ENCODE measurements around the gene MEG3.

The MEG3 gene

DNA sequence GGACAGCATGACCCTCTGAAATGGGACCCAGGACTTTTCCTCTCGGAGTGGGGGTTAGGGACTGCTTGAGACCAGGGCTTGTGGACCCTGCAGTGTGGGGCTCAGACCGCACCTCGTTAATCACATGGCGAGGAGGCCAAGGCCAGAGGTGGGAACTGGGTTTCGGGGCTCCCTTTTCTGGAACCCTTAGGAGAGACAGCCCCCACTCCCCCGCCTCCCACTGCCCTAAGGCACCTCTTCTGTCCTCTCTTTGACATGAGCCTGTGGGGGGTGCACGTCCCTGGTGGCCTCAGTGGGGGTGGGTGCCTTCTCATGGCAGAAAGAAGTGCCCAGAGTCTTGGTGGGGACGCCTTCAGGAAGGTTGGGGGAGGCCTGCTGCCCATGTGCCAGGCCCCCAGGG lies 53.3 kb downstream of the MEG3 start:
- in situ Hi-C loops (cut with MboI; ENCODE audit: low sequenced_read_pairs): no loop called here

DNA sequence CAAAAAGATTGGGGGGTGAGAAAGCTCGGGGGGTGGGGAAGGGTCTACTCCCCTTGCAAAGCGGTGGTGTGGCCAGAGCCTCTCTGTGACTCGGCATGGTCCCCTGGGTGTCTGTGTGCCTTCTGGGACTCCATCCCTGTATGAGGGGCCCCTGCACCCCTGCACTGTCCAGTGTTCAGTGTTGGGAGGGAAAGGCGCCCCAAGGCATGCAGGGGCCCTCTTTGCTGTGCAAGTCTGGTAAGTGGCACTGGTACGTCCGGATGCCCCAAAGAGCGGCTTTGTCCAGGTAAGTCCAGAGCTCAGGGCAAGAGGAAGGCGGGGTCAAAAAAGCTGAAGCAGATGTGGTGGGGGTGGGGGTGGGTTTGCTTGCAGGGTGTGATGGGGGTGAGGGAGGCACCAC lies 53.9 kb downstream of the MEG3 start:
- in situ Hi-C loops (cut with MboI; ENCODE audit: low sequenced_read_pairs): no loop called here

DNA sequence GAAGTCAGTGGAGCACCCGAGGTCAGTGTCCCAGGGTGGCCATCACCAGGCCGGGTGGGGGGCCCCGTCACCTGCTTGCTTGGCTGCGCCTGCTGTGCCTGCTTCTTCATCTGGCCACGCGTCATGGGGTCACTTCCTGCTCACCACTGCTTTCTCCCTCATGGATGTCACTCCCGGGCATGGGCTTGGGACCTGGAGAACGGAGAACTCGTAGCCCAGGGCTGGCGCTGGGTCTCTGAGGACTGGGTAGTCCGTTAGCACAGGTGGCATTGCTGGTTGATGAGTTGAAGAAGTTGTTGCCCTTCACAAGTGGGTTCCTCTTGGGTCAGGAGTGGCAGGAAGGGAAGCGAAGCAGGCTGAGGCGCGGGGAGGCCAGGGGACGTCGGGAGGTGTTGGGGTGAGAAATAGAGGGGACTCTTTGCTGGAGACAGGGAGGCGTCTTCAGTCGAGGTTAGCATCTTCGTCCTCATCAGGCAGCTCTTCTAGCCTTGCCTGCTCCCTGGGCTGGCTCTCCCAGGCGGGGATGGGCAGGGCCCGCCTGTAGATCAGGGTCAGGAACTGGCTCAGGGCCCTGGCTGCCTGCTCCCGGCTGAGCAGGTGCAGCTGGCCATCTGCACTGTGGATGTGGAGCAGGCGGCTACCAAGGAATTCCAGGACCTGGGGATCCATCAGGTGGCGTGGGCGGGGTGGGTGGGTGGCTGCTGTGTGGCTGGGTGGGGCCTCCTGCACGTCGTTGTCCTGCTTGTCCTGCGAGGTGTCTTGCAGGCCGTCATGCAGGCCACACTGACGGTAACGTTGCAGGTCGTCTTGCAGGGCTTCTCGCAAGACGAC lies 54.6 kb downstream of the MEG3 start:
- in situ Hi-C loops (cut with MboI; ENCODE audit: low sequenced_read_pairs): no loop called here

DNA sequence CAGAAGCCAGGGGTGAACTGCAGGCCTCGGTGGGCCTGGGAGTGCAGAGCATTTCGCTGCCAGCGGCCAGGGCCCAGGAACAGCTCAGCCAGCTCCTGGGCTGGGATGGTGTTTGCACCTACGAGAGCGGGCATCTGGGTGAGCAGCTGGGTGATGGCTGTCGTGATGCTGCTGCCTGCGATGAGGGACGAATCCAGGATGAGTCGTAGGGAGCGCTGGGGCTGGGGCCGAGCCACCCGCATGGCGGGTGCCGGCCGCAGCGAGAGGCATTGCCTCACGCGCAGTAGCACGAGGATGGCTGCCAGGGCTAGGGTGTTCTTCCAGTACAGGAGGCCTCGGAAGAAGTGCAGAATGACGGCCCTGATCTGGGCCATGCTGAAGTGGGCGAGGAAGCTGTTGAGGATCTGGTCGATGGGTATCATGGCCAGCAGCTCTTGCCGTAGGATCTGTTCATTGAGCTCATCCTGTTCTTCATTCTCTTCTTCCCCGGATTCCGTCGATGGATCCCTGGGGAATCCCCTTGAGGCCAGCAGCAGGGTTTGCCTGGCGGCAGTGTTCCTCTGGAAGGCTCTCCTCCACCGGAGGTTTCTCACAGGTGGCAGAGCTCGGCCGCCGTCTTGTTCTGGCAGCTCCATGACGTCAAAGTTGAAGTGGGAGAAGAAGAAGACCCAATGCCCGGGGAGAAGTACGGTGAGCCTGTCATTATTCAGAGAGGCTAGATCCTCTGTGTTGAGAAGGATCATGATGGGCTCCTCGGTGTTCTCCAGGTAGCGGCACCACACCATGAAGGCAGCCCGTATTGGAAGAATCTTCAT lies 55.5 kb downstream of the MEG3 start:
- in situ Hi-C loops (cut with MboI; ENCODE audit: low sequenced_read_pairs): no loop called here

DNA sequence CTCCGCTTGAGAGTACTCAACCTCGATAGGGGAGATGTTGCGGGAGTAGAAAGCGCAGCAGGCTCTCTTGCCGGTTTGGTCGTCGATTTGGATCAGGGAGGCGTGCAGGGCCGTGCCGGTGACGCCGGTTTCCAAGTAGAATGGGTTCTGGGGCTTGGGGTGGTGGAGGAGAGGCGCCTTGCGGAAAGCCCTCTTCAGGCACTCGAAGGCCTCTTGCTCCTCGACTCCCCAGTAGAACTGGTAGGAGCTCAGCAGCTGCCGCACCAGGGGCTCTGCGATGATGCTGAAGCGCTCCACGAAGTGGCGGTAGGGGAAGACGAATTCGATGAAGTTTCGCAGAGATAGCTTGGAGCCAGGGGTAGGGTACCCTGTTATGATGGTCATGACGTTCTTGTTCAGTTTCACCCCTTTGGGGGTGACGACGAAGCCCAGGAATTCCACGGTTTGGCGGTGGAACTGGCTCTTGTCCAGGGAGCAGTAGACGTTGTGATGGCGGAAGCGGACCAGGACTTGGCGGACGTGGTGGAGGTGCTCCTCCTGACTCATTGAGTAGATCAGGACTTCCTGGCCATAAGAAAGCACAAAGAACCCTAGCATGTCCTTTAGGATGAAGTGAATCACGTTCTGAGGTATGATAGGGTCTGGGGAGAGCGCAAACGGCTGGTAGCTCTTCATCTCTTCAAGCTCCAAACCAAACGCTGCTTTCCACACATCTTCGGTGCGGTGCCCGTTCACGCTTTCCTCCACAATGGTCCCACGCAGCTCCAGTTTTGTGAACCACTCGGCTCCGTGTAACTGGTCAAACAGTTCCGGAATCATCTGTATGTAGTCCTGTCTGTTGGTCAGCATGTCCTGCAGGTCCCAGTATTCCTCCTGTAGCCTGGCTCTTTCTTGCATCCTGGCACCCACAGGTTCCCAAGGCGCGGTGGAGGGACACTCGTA lies 56.4 kb downstream of the MEG3 start:
- in situ Hi-C loops (cut with MboI; ENCODE audit: low sequenced_read_pairs): no loop called here

DNA sequence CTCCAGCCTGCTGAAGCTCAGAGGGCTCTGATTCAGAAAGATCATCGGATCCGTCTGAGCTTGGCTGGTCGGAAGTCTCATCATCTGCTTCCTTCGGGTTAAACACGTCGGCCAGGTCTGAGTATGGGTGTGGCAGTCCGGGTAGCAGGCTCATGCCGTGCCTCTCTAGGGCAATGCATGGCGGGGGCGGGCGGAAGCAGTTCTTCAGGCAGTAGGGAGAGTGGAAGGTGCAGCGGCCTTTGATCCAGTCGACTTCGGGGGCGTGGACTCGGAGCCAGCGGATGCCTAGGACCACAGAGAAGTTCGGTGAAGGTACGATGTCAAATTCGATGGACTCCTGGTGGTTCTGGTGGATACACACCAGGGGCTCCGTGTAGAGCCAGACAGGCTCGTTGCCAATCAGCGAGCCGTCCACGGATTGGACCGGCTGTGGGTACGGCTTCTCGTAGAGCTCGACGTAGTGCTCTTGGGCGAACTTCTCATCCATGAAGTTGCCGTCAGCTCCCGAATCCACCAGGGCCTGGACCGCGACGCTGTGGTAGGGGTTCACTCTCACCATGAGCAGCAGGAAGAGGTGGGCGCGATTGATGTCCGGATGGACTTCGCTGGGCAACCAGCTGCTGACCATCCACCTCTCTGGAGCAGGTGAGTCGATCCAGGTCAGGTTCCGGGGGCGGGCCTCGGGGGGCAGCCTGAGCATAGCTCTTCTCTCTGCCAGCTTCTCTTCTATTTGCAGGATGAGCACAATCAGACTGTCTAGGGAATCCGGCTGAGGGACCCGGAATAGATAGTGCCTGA lies 57.3 kb downstream of the MEG3 start:
- in situ Hi-C loops (cut with MboI; ENCODE audit: low sequenced_read_pairs): no loop called here

DNA sequence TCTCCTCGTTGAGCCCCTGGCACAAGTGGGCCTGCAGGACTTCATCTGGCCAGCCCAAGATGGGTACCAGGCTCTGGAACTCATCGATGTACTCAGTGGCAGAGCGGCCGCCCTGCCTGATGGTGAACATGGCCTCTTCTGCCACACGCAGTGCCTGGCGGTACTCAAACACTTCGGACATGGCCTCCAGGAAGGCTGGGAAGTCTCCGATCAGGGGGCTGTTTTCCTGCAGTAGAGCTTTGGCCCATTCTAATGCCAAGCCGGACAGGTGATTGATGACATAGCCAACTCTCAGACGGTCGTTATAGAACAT lies 57.8 kb downstream of the MEG3 start:
- in situ Hi-C loops (cut with MboI; ENCODE audit: low sequenced_read_pairs): no loop called here

DNA sequence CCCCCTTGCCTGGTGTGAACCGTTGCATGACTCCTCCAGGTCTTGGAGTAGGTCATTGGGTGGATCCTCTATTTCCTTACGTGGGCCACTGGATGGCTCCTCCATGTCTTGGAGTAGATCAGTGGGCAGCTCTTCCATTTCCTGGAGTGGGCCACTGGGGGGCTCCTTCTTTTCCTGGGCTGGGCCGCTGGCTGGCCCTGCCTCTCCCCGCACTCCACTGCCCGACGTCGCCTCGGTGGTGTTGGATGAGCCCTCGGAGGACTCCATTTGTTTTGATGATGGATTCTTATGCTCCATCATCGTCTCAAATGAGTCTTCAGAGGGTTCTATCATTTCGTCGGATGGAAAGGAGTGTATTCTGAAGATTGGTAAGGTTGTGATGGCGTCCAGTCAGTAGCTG lies 58.5 kb downstream of the MEG3 start:
- in situ Hi-C loops (cut with MboI; ENCODE audit: low sequenced_read_pairs): no loop called here

DNA sequence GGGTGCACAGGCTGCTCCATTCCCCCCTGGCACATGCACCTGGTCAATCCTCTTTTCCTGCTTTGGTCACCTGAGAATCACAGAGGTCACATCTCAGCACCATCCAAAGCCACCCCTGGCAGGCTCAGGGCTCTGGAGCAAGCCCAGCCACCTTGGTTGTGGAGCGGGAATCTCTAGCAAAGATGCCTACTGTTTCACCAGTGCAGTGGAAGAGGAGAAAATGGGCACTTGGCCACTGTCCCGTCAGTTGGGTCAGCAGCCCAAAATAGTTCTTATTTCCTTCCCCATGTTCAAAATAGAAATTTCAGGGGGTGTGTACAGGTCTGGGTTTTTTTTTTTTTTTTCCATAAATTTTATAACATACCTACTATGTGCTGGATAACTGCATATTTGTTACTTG lies 59.3 kb downstream of the MEG3 start:
- in situ Hi-C loops (cut with MboI; ENCODE audit: low sequenced_read_pairs): no loop called here

DNA sequence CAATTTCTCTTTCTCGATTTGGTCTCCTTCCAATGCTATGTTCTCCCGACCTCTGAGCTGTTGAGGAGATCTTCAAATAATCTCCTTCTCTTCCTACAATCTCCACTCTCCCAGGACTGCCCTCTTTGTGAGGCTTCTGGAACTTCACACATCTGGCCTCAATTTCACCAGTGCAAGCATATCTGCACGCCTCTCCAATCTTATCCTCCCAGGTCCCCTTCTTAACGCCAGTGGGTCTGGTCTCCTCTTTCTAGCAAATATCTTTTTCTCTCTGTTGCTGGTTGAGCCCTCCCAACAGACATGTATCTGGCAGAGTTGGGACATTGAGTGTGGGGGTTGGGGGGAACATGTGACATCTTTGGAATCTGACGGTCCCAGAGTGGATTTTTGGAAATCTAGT lies 59.7 kb downstream of the MEG3 start:
- in situ Hi-C loops (cut with MboI; ENCODE audit: low sequenced_read_pairs): no loop called here

DNA sequence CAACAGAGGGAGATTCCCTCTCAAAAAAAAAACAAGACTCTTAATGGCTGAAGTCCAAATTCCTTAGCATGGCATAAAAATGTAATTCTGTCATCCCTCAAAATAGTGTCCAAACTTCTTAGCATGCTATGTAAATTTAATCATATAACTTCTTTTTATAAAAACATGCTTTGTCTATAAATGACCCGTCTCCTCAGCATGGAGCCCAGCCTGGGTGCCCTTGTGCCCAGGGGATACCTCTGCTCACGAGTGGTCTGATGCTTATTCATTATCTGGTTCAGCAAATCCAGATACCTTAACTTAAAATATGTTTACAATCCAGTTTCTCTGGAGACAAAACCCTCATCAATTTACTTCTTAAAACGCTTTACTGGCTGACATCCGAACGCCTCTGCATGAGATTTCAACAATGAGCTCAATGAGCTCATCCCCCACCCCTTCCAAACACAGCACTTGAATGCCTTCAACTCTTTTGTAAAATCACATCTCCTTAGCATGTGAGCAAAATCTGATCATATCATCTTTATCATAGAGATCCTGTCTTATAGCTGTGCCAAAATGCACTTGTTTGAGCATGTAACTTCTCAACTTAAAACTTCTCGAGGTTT lies 61.9 kb downstream of the MEG3 start:
- in situ Hi-C loops (cut with MboI; ENCODE audit: low sequenced_read_pairs): no loop called here

DNA sequence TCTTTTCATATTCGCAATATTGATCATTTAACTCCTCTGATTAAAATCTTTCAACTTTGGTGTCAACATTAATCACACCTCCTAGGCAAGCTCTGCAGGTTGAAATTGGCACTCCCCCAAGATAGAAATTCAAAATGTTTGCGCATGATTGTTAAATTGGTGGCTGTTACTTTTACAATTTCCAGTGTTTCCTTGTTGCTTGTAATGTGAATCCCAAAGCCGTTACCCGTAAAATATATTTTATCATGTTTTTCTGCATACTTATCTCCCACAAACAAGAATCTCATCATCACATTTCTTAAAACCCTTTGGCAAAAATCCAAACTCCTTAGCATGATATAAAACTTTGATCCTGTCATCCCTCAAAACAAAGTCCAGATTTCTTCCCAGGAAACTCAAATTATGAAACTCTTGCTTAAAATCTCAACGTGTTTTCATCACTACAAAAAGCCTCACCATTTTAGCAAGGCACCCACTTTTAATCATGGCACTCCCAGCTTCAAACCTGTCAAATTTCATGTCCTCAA lies 62.9 kb downstream of the MEG3 start:
- in situ Hi-C loops (cut with MboI; ENCODE audit: low sequenced_read_pairs): no loop called here

DNA sequence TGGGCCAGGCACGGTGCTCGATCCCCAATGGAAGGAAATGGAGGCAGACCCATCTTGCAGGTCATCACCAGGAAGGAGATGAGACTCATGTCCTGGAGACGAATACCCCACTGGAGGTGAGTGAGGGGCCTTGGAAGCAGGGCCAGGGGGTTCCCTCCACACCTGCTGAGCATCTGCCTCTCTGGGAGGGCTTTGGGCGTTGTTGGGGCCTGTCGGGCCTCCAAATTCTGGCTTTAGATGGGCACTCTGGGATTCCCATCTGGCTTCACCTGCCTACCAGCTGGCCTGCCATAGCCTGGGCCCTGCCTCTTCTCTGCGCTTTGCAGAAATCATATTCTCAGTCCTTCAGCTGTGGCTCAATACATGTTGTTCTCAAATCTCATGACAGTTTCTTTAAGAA lies 63.7 kb downstream of the MEG3 start:
- in situ Hi-C loops (cut with MboI; ENCODE audit: low sequenced_read_pairs): no loop called here

DNA sequence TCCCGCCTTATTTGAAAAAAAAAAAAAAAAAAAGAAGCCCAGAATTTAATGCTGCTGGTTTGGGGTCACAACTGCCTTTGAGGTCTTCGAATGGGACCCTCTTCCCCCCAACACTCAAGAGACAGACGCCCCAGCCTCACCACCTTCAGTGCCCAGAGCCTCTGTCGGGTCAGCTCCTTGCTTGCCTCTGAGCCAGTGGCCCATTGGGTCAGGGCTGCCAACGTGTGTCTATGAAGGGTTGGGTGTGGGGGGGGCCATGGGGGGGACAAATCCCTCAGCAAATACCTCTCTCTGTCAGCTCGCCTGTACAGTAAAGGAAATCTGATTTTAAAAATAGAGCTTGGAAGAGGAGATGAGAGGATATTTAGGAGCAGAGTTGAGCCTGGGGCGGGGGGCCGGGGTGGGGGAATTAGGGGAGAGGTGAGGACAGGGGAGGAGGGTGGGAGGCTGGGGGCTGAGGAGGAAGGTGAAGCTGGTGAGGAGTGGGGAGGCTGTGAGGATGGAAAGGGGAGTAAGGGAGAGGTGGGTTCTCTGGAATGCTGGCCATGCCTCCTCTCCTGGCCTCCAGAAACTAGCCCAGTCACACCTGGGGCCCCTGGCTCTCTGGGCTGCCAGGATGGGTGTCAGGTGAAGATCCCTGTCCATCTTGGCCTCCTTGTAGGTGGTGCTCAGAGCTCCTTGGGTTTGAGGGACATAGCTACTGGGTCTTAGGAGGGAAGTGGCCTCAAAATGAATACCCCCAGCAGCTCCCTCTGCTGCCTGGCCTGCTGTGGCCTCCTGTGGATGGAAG lies 64.3 kb downstream of the MEG3 start:
- in situ Hi-C loops (cut with MboI; ENCODE audit: low sequenced_read_pairs): no loop called here

DNA sequence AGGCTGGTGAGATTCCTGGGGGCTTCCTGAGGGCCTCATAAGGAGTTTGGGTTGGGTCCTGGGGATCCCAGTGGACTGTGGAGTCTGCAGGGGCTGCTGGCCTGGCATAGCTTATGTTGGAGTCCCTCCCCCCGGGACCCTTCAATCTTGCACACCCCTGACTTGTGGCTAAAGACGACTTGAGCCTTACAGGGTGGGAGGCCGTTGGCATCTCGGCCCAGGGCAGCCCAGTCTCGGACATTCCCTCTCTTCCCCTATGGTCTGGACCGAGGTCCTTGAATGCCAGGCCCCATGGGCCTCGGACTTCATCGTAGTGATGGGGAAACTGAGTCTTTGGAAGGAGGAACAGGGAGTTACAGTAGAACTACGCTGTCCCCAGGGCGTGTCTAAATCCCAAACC lies 65.1 kb downstream of the MEG3 start:
- in situ Hi-C loops (cut with MboI; ENCODE audit: low sequenced_read_pairs): no loop called here

DNA sequence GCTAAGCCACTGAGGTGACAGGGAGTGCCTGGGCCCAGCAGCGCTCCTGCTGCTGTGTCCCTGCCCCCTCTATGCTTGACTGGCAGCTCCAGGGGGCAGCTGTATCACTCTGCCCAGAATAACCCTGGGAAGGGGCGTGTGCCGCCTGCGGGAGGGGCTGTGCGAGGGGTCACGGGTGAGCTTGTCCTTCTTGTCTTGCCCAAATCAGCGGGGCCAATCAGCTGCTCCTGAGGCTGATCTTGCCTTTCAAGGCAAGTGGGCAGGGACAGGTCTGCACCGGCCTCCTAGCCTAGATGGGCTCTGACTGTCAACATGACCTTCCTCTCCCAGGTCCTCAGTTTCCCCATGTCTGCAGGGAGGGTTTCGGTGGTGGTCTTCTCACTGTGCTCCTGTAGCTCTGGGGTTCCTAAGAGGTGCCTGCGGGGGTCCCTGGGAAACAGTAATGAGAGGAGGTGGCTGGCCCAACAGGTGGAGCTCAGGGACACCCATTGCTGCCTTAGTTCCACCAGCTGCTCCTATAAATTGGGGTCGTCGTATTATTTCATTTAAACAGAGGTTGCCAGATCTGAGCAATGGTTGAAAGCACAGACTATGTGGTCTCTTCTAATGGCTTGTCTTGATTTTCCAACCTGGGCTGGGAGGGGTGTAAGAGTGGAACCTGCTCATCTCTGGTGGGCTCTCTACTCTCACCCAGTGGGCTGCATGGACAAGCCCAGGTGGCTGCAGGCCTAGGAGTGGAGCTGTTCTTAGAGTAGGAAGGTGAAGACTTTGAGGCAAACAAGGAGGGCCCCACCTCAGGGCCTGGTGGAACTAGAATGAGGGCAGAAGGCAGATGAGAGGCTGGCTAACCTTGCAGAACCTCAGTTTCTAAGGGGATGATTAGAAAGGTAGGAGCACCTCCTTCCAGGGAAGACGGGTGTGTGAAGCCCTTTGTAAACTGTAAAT lies 65.9 kb downstream of the MEG3 start:
- in situ Hi-C loops (cut with MboI; ENCODE audit: low sequenced_read_pairs): no loop called here

DNA sequence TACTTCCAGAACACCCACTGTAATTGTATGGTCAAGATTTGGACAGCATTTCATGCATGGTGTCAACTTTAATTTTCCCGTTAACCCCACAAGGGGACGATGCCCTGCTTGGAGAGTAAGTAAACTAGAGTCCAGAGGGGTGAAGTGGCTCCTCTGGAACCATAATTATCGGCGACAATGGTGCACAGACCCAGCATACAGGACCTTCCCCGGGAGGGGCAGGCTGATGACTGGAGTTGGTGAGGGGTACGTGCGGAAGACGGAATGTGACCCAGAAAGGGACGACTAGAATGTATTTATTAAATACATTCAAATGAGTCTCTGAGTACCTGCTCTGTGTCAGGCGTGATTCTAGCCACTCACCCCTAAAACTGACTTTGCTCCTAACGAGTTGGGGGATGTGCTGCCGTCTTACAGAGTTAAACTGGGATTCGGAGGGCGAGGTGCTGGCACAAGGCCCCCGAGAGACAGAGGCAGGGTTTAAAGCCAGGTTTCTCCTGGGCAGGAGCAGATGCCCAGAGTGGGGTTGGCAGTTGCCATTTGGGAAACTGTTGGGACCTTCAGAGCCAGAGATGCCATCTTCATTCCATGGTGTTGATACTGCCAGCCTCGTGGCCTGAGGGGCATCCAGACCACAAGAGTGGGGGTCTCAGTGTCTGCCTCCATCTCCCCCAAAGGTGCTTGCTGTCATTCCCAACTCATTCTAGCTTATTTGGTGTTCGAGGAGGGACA lies 66.7 kb downstream of the MEG3 start:
- in situ Hi-C loops (cut with MboI; ENCODE audit: low sequenced_read_pairs): no loop called here

All from hTERT RPE-1 (cell line).